Fibroblast of lung (primary cell): ENCODE data around the gene SUSD6. TPM values are rescaled to one million over a fixed set of nuclear protein-coding genes. Genes with fewer than 3 reads are reported as not detected.

Experiments used
- DNase-seq, 2 donors: peaks; one replicate each; pipeline versions ENCODE4 v3.0.0 to v3.0.0-alpha.2; 2010; ENCODE audit warnings: low read depth in 2 of 2
- H2AFZ ChIP-seq: 2 replicates; pipeline ENCODE4 v1.5.1; 2012; ENCODE audit warnings: low read length, control low read depth, inconsistent platforms
- H3K27ac ChIP-seq: 2 replicates; pipeline ENCODE4 v1.5.1; 2011; ENCODE audit warnings: low read length, control low read depth; ENCODE audit not compliant: insufficient read depth
- H3K27me3 ChIP-seq: 2 replicates; pipeline ENCODE4 v1.5.1; 2011; ENCODE audit warnings: mild to moderate bottlenecking, low read length; ENCODE audit not compliant: control insufficient read depth, insufficient read depth
- H3K36me3 ChIP-seq: 2 replicates; pipeline ENCODE4 v1.5.1; 2011; ENCODE audit warnings: low read length; ENCODE audit not compliant: control insufficient read depth, insufficient read depth
- H3K4me1 ChIP-seq: 2 replicates; pipeline ENCODE4 v1.5.1; 2011; ENCODE audit warnings: low read length; ENCODE audit not compliant: control insufficient read depth, insufficient read depth; ENCODE audit errors: extremely low read depth
- H3K4me2 ChIP-seq: 2 replicates; pipeline ENCODE4 v1.5.1; 2011; ENCODE audit warnings: low read length, control low read depth; ENCODE audit not compliant: insufficient read depth; ENCODE audit errors: extremely low read depth
- H3K4me3 ChIP-seq, 4 experiments: fragments of 200-600 bp in 1 of 4; sonication (generic) in 1 of 4; replicated peaks in 1 of 4; 2 replicates each; pipeline ENCODE4 v1.5.1; 2011 to 2016; ENCODE audit warnings: low read length in 4 of 4, low read depth in 3 of 4, mild to moderate bottlenecking in 3 of 4, control low read depth in 2 of 4, inconsistent platforms in 1 of 4, mixed read lengths in 1 of 4; ENCODE audit not compliant: insufficient read depth in 1 of 4; ENCODE audit errors: control extremely low read depth in 1 of 4
- H3K79me2 ChIP-seq: 2 replicates; pipeline ENCODE4 v1.5.1; 2012; ENCODE audit warnings: mild to moderate bottlenecking, low read length, inconsistent platforms; ENCODE audit not compliant: control insufficient read depth, insufficient read depth
- H3K9ac ChIP-seq: 2 replicates; pipeline ENCODE4 v1.5.1; 2011; ENCODE audit warnings: mild to moderate bottlenecking, low read length, control low read depth; ENCODE audit not compliant: insufficient read depth
- H3K9me3 ChIP-seq: 2 replicates; pipeline ENCODE4 v1.5.1; 2012; ENCODE audit warnings: low read depth, low read length; ENCODE audit not compliant: control insufficient read depth, insufficient read depth
- H4K20me1 ChIP-seq: 2 replicates; pipeline ENCODE4 v1.5.1; 2011; ENCODE audit warnings: low read length; ENCODE audit not compliant: control insufficient read depth, insufficient read depth; ENCODE audit errors: extremely low read depth
- EZH2 ChIP-seq: IDR thresholded peaks from 2 replicates; pipeline ENCODE4 v1.5.1; 2012; ENCODE audit warnings: low read length, control low read depth, mild to moderate bottlenecking; ENCODE audit errors: missing control alignments
- polyA plus RNA-seq, 2 donors: library from polyadenylated mRNA; depleted of rRNA in 1 of 2; stranded (reverse) in 1 of 2; unstranded in 1 of 2; fragments of >200 nt; gene quantifications; 2 replicates each; pipeline ENCODE4 v1.2.1, GENCODE V29; 2011 to 2012; ENCODE audit warnings: missing spikeins in 1 of 2
- total RNA-seq: library from RNA; depleted of rRNA; stranded (reverse); fragments of >200 nt; gene quantifications from 2 replicates; pipeline ENCODE4 v1.2.1, GENCODE V29; 2014
- TF ChIP-seq, protein P1 (sequence below), 2 donors: IDR thresholded peaks in 1 of 2; conservative IDR thresholded peaks in 1 of 2; 1 replicate in 1 of 2; 2 replicates in 1 of 2; pipeline ENCODE4 v1.5.1; 2011 to 2012; ENCODE audit warnings: low read length in 2 of 2, control low read depth in 1 of 2, inconsistent platforms in 1 of 2, low read depth in 1 of 2, mild to moderate bottlenecking in 1 of 2

SUSD6 gene
- total and polyA plus RNA-seq, 2 donors (not counting 1 experiment from before 2014, with no cell fraction given) = 9.1 to 11.4 TPM

GRCh38 chr14:69749956-69750355 is 138.6 kb downstream of the SUSD6 start:
- TF ChIP-seq, protein P1, sequence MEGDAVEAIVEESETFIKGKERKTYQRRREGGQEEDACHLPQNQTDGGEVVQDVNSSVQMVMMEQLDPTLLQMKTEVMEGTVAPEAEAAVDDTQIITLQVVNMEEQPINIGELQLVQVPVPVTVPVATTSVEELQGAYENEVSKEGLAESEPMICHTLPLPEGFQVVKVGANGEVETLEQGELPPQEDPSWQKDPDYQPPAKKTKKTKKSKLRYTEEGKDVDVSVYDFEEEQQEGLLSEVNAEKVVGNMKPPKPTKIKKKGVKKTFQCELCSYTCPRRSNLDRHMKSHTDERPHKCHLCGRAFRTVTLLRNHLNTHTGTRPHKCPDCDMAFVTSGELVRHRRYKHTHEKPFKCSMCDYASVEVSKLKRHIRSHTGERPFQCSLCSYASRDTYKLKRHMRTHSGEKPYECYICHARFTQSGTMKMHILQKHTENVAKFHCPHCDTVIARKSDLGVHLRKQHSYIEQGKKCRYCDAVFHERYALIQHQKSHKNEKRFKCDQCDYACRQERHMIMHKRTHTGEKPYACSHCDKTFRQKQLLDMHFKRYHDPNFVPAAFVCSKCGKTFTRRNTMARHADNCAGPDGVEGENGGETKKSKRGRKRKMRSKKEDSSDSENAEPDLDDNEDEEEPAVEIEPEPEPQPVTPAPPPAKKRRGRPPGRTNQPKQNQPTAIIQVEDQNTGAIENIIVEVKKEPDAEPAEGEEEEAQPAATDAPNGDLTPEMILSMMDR (conservative IDR thresholded peaks at IDR 0.05 in 1 of 2, IDR thresholded peaks at IDR 0.05 in 1 of 2; ENCODE audit: low read depth in 1 of 2, low read length in 2 of 2) = no peak
- no peak for TF ChIP-seq EZH2
- H3K9me3 ChIP-seq = no peaks in the 10 kb centered on the region
- no peaks in the 10 kb centered on the region for H3K79me2 ChIP-seq
- no peak overlapping the region for H3K4me3 ChIP-seq
- no peak overlapping the region for H3K27ac ChIP-seq
- DNase-seq = no peak
- H3K4me1 ChIP-seq = no peaks in the 10 kb centered on the region
- H3K36me3 ChIP-seq = no peaks in the 10 kb centered on the region
- no peaks in the 10 kb centered on the region for H4K20me1 ChIP-seq
- no peak overlapping the region for H3K9ac ChIP-seq
- no peaks in the 10 kb centered on the region for H3K27me3 ChIP-seq
- no peak overlapping the region for H2AFZ ChIP-seq
- H3K4me2 ChIP-seq = no peak overlapping the region

DNA sequence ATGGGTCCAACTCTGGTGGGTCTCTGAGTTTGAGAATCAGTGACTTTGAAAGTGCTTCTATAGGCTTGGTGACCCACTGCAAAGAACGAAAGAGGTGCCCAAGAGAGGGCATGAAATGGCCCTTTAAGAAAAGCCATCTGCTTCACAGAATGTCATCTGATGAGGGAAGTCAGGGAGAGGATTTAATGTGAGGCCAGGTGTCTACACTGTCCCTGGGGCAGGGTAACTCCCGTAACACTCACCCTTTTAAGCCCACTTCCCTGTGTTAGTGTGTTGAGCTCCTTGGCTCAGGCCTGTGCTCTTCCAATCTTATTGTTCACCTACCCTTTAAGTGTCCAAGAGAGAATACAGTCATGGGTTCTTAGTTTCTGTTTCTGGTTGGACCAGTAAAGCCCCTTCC is 139.1 kb downstream of the SUSD6 start:
- Histone ChIP-seq H3K27ac (no peak overlapping the region), H2AFZ (no peak overlapping the region), H3K27me3 (no peaks in the 10 kb centered on the region), H3K79me2 (no peaks in the 10 kb centered on the region), H3K4me1 (no peaks in the 10 kb centered on the region), H3K9me3 (no peaks in the 10 kb centered on the region), H3K4me3 (no peak overlapping the region), H3K9ac (no peak overlapping the region), H4K20me1 (no peaks in the 10 kb centered on the region), H3K36me3 (no peaks in the 10 kb centered on the region), H3K4me2 (no peak overlapping the region)
- no peak for DNase-seq
- TF ChIP-seq, protein P1 (conservative IDR thresholded peaks at IDR 0.05 in 1 of 2, IDR thresholded peaks at IDR 0.05 in 1 of 2; ENCODE audit: low read depth in 1 of 2, low read length in 2 of 2) = no peak
- TF ChIP-seq EZH2 = no peak

- DNase-seq = no peak
- Histone ChIP-seq H3K36me3 (no peaks in the 10 kb centered on the region), H3K4me1 (no peaks in the 10 kb centered on the region)
Observed at GRCh38 chr14:69752773-69753172, 141.4 kb downstream of the SUSD6 start.

More at GRCh38 chr14:69752773-69753172, 141.4 kb downstream of the SUSD6 start:
- Histone ChIP-seq H3K4me2 (no peak overlapping the region), H4K20me1 (no peaks in the 10 kb centered on the region), H2AFZ (no peak overlapping the region), H3K27ac (no peak overlapping the region), H3K9ac (no peak overlapping the region), H3K27me3 (no peaks in the 10 kb centered on the region), H3K9me3 (no peaks in the 10 kb centered on the region), H3K4me3 (no peak overlapping the region), H3K79me2 (no peaks in the 10 kb centered on the region)
- TF ChIP-seq EZH2 = no peak
- TF ChIP-seq, protein P1 (conservative IDR thresholded peaks at IDR 0.05 in 1 of 2, IDR thresholded peaks at IDR 0.05 in 1 of 2; ENCODE audit: low read depth in 1 of 2, low read length in 2 of 2) = no peak
